SK-N-SH treated with all-trans-retinoic acid at 6 μM for 48 hours (cell line): Measurements from ENCODE around the gene UBASH3A.

Experiments used
- ARNTL ChIP-seq: fragments of 450-650 bp; formaldehyde crosslinking; IDR thresholded peaks from 2 replicates; pipeline ENCODE4 v1.5.0; 2020; ENCODE audit warnings: low read depth, mild to moderate bottlenecking, moderate library complexity, borderline replicate concordance
- ESRRG ChIP-seq: fragments of 250-450 bp; sonication (Bioruptor Pico); IDR thresholded peaks from 2 replicates; pipeline ENCODE4 v1.6.1; 2021; ENCODE audit warnings: mild to moderate bottlenecking
- GLIS3 ChIP-seq: fragments of 250-450 bp; sonication (Bioruptor Pico); IDR thresholded peaks from 2 replicates; pipeline ENCODE4 v1.5.0; 2020; ENCODE audit warnings: mild to moderate bottlenecking, moderate library complexity
- ISL1 ChIP-seq: fragments of 250-450 bp; sonication (Bioruptor Pico); IDR thresholded peaks from 2 replicates; pipeline ENCODE4 v2.1.2; 2022; ENCODE audit warnings: mild to moderate bottlenecking, moderate library complexity
- PATZ1 ChIP-seq: fragments of 250-450 bp; sonication (Bioruptor Pico); IDR thresholded peaks from 2 replicates; pipeline ENCODE4 v1.8.0; 2020; ENCODE audit warnings: mild to moderate bottlenecking, moderate library complexity, borderline replicate concordance
- POU6F1 ChIP-seq: fragments of 250-450 bp; sonication (Bioruptor Pico); IDR thresholded peaks from 2 replicates; pipeline ENCODE4 v1.8.0; 2021; ENCODE audit warnings: low read depth, mild to moderate bottlenecking, moderate library complexity, borderline replicate concordance
- RARB ChIP-seq: fragments of 250-450 bp; sonication (Bioruptor Pico); IDR thresholded peaks from 2 replicates; pipeline ENCODE4 v1.8.0; 2021; ENCODE audit warnings: mild to moderate bottlenecking, moderate library complexity
- TOX ChIP-seq: fragments of 250-450 bp; sonication (Bioruptor Pico); IDR thresholded peaks from 2 replicates; pipeline ENCODE4 v1.8.0; 2021; ENCODE audit warnings: mild to moderate bottlenecking, moderate library complexity, borderline replicate concordance
- ZFP3 ChIP-seq: fragments of 250-450 bp; sonication (Bioruptor Pico); IDR thresholded peaks from 2 replicates; pipeline ENCODE4 v1.5.0; 2020; ENCODE audit warnings: mild to moderate bottlenecking, moderate library complexity
- ZNF70 ChIP-seq: fragments of 450-650 bp; formaldehyde crosslinking; IDR thresholded peaks from 2 replicates; pipeline ENCODE4 v1.5.0; 2020; ENCODE audit warnings: mild to moderate bottlenecking, moderate library complexity
- ZNF8 ChIP-seq: fragments of 450-650 bp; formaldehyde crosslinking; IDR thresholded peaks from 2 replicates; pipeline ENCODE4 v1.5.0; 2020; ENCODE audit warnings: mild to moderate bottlenecking, moderate library complexity
- TF ChIP-seq, protein P1 (sequence below): fragments of 250-450 bp; sonication (Bioruptor Pico); IDR thresholded peaks from 2 replicates; pipeline ENCODE4 v1.5.0; 2020; ENCODE audit warnings: mild to moderate bottlenecking, moderate library complexity

GRCh38 chr21:42452401-42453223 is 48.9 kb downstream of the UBASH3A start:
- TF ChIP-seq ZNF8 (CRISPR knock-in tag) (no peak), RARB (CRISPR knock-in tag) (no peak), POU6F1 (CRISPR knock-in tag) (no peak), ESRRG (CRISPR knock-in tag) (no peak), ZNF70 (CRISPR knock-in tag) (no peak), PATZ1 (CRISPR knock-in tag) (no peak), ISL1 (CRISPR knock-in tag) (no peak), ARNTL (CRISPR knock-in tag) (no peak), TOX (CRISPR knock-in tag) (no peak), GLIS3 (CRISPR knock-in tag) (no peak), ZFP3 (no peak)
- TF ChIP-seq, protein P1, sequence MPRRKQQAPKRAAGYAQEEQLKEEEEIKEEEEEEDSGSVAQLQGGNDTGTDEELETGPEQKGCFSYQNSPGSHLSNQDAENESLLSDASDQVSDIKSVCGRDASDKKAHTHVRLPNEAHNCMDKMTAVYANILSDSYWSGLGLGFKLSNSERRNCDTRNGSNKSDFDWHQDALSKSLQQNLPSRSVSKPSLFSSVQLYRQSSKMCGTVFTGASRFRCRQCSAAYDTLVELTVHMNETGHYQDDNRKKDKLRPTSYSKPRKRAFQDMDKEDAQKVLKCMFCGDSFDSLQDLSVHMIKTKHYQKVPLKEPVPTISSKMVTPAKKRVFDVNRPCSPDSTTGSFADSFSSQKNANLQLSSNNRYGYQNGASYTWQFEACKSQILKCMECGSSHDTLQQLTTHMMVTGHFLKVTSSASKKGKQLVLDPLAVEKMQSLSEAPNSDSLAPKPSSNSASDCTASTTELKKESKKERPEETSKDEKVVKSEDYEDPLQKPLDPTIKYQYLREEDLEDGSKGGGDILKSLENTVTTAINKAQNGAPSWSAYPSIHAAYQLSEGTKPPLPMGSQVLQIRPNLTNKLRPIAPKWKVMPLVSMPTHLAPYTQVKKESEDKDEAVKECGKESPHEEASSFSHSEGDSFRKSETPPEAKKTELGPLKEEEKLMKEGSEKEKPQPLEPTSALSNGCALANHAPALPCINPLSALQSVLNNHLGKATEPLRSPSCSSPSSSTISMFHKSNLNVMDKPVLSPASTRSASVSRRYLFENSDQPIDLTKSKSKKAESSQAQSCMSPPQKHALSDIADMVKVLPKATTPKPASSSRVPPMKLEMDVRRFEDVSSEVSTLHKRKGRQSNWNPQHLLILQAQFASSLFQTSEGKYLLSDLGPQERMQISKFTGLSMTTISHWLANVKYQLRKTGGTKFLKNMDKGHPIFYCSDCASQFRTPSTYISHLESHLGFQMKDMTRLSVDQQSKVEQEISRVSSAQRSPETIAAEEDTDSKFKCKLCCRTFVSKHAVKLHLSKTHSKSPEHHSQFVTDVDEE: no peak
